Stimulated activated naive CD8-positive, alpha-beta T cell treated with anti-CD3 and anti-CD28 coated beads, Interleukin-15, Interleukin-2, amounts not matched to agents 100 ng/mL and 50 ng/mL, for 24 hours (primary cell): ENCODE results near the gene ZNF814.
"Not testable (repeated sequence)": the region's sequence is repeated elsewhere in the genome, so short reads cannot be mapped to it uniquely, and the experiment has no call there.

Experiments used
- H3K27ac Mint-ChIP-seq: one replicate; pipeline ENCODE4 v1.8.0; 2021; ENCODE audit warnings: mild to moderate bottlenecking, mixed read lengths
- H3K27me3 Mint-ChIP-seq: one replicate; pipeline ENCODE4 v1.8.0; 2021; ENCODE audit warnings: mixed read lengths
- H3K36me3 Mint-ChIP-seq: one replicate; pipeline ENCODE4 v1.8.0; 2021; ENCODE audit warnings: low read depth, mixed read lengths
- H3K4me1 Mint-ChIP-seq: one replicate; pipeline ENCODE4 v1.8.0; 2021; ENCODE audit warnings: low read depth, mixed read lengths
- H3K4me3 Mint-ChIP-seq: one replicate; pipeline ENCODE4 v1.8.0; 2021; ENCODE audit warnings: mild to moderate bottlenecking, mixed read lengths
- H3K9me3 Mint-ChIP-seq: one replicate; pipeline ENCODE4 v1.8.0; 2021; ENCODE audit warnings: mixed read lengths

The ZNF814 gene

GRCh38 chr19:57886046-57886445 lies 2.8 kb downstream of the ZNF814 start:
- peaks cover 62% of the 10 kb centered on the region for H3K36me3 Mint-ChIP-seq
- peak overlapping the region; percentile 5 for H3K4me3 Mint-ChIP-seq
- no peak overlapping the region for H3K27ac Mint-ChIP-seq
- H3K4me1 Mint-ChIP-seq: peaks cover 29% of the 10 kb centered on the region
- H3K27me3 Mint-ChIP-seq: no peaks in the 10 kb centered on the region
- H3K9me3 Mint-ChIP-seq: peaks cover 22% of the 10 kb centered on the region

DNA sequence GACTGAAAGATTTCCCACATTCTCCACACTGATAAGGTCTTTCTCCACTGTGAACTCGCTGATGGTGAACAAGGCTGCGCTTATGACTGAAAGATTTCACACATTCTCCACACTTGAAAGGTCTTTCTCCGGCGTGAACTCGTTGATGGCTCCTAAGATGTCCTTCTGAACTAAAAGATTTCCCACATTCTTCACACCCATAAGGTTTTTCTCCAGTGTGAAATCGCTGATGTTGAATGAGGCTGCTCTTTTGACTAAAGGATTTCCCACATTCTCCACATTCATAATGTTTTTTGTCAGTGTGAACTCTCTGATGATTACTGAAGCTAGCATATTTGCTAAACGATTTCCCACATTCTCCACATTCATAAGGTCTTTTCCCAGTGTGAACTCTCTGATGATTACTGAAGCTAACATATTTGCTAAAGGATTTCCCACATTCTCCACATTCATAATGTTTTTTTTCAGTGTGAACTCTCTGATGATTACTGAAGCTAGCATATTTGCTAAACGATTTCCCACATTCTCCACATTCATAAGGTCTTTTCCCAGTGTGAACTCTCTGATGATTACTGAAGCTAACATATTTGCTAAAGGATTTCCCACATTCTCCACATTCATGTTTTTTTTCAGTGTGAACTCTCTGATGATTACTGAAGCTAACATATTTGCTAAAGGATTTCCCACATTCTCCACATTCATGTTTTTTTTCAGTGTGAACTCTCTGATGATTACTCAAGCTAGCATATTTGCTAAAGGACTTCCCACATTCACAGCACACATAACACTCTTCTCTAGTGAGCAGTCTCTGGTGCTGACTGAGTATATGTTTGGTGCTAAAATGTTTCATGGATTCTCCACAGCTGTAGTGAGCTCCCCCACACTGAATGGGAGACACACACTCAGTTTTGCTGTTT lies 14.7 kb downstream of the ZNF814 start:
- not testable (repeated sequence) for H3K27me3 Mint-ChIP-seq, H3K4me3 Mint-ChIP-seq, H3K27ac Mint-ChIP-seq, H3K4me1 Mint-ChIP-seq
- Mint-ChIP-seq H3K36me3 (peaks cover 93% of the 10 kb centered on the region), H3K9me3 (peaks cover 48% of the 10 kb centered on the region)

- Mint-ChIP-seq H3K9me3 (peaks cover 45% of the 10 kb centered on the region), H3K4me3 (no peak overlapping the region), H3K27ac (no peak overlapping the region), H3K4me1 (no peaks in the 10 kb centered on the region), H3K27me3 (no peaks in the 10 kb centered on the region), H3K36me3 (peaks cover 93% of the 10 kb centered on the region)
Observed at GRCh38 chr19:57872450-57872849, 16.4 kb downstream of the ZNF814 start.

DNA sequence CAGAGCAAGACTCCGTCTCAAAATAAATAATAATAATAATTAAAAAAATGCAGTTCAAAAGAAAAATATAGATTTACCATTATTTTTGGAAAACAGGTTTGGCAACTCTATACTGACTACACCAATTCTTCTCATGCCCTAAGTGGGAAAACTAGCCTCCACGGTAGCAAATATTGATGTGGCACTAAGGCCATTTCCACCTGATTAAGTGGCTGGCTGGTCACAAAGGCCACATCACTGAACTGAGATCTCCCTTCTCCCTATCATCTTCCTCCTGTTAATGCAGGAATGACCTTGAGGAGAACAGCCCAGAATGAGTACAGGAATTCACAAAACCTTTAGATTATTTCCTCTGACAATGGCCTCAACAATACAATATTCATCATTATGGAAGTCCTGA lies 18.6 kb downstream of the ZNF814 start:
- H3K27me3 Mint-ChIP-seq: no peaks in the 10 kb centered on the region
- peaks cover 93% of the 10 kb centered on the region for H3K36me3 Mint-ChIP-seq
- H3K9me3 Mint-ChIP-seq: peaks cover 29% of the 10 kb centered on the region
- no peaks in the 10 kb centered on the region for H3K4me1 Mint-ChIP-seq
- no peak overlapping the region for H3K4me3 Mint-ChIP-seq
- no peak overlapping the region for H3K27ac Mint-ChIP-seq

DNA sequence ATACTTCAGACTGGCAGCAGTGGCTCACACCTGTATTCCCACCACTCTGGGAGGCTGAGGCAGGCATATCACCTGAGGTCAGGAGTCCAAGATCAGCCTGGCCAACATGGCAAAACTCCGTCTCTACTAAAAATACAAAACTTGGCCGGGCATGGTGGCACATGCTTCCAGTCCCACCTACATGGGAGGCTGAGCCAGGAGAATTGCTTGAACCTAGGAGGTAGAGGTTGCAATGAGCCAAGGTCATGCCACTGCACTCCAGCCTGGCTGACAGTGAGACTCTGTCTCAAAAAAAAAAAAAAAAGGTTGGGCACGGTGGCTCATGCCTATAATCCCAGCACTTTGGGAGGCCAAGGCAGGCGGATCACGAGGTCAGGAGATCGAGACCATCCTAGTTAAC lies 19.2 kb downstream of the ZNF814 start:
- Mint-ChIP-seq H3K9me3 (peaks cover 32% of the 10 kb centered on the region), H3K36me3 (peaks cover 93% of the 10 kb centered on the region)
- H3K27ac Mint-ChIP-seq, H3K27me3 Mint-ChIP-seq, H3K4me1 Mint-ChIP-seq, H3K4me3 Mint-ChIP-seq: not testable (repeated sequence)

GRCh38 chr19:57867868-57868492 lies 20.9 kb downstream of the ZNF814 start:
- Mint-ChIP-seq H3K27ac (no peak overlapping the region), H3K4me3 (no peak overlapping the region), H3K36me3 (peaks cover 93% of the 10 kb centered on the region), H3K4me1 (no peaks in the 10 kb centered on the region), H3K9me3 (peaks cover 24% of the 10 kb centered on the region), H3K27me3 (no peaks in the 10 kb centered on the region)

- Mint-ChIP-seq H3K9me3 (peaks cover 32% of the 10 kb centered on the region), H3K36me3 (peaks cover 96% of the 10 kb centered on the region)
- not testable (repeated sequence) for H3K4me1 Mint-ChIP-seq, H3K27me3 Mint-ChIP-seq, H3K4me3 Mint-ChIP-seq, H3K27ac Mint-ChIP-seq
Observed at GRCh38 chr19:57862351-57862750, 26.5 kb downstream of the ZNF814 start.

GRCh38 chr19:57854117-57854516 lies 34.7 kb downstream of the ZNF814 start:
- H3K4me3 Mint-ChIP-seq, H3K27ac Mint-ChIP-seq, H3K27me3 Mint-ChIP-seq, H3K9me3 Mint-ChIP-seq: not testable (repeated sequence)
- peaks cover 75% of the 10 kb centered on the region for H3K36me3 Mint-ChIP-seq
- H3K4me1 Mint-ChIP-seq: peaks cover 30% of the 10 kb centered on the region

DNA sequence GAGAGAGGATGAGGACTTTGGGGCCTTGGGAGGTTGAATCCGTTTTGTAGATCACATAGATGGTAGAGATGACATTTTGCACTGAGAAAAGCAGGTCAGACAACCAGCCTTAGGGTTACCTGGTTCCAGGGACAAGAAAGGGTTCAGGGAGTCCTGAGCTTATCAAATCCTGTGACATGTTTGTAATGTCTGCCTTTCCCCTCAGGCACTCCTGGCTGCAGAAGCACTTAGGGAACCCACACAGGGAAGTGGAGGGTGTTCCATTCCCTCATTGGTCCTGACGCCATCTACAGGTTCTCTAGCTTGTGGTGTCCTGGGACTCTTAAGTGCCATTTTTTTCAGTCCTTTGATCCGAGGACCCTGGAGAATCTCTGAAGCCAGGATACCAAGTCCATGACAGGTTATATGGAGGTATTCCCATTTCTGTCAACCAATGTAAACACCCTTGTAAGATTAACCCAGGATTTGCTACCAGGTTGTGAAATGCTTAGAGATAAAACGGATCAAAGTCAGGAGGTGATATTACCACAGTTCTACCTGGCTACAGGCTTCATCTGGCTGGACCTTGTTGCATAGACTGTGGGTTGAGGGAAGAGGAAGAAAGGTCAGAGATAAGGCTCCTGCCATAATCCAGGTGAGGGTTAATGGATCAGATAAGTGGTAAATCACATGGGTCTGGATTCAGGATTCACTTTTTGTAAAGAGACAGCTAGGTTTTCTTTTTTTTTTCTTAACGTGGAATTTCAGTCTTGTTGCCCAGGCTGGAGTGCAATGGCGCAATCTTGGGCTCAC lies 36.8 kb downstream of the ZNF814 start:
- not testable (repeated sequence) for H3K9me3 Mint-ChIP-seq, H3K27ac Mint-ChIP-seq, H3K4me3 Mint-ChIP-seq, H3K27me3 Mint-ChIP-seq
- Mint-ChIP-seq H3K36me3 (peaks cover 65% of the 10 kb centered on the region), H3K4me1 (peaks cover 30% of the 10 kb centered on the region)

- peaks cover 27% of the 10 kb centered on the region for H3K4me1 Mint-ChIP-seq
- peaks cover 58% of the 10 kb centered on the region for H3K36me3 Mint-ChIP-seq
- peak overlapping the region; percentile 90 for H3K4me3 Mint-ChIP-seq
Observed at GRCh38 chr19:57850553-57851017, 38.3 kb downstream of the ZNF814 start.

GRCh38 chr19:57849666-57850473 lies 39.0 kb downstream of the ZNF814 start, which contains the start of gene ZNF587:
Gene ZNF587, plus strand, starts transcription at chr19:57849859. Its CDS starts 180 bp downstream, at chr19:57850039.
- Mint-ChIP-seq H3K36me3 (peaks cover 58% of the 10 kb centered on the region), H3K4me3 (peak within 1 kb of the TSS; percentile 90), H3K27ac (peak within 1 kb of the TSS; percentile 91), H3K4me1 (peaks cover 27% of the 10 kb centered on the region)
- not testable (repeated sequence) for H3K9me3 Mint-ChIP-seq, H3K27me3 Mint-ChIP-seq

More at GRCh38 chr19:57850553-57851017, 38.3 kb downstream of the ZNF814 start:
- Mint-ChIP-seq H3K27me3 (no peaks in the 10 kb centered on the region), H3K9me3 (peaks cover 5% of the 10 kb centered on the region), H3K27ac (peak overlapping the region; percentile 91)

DNA sequence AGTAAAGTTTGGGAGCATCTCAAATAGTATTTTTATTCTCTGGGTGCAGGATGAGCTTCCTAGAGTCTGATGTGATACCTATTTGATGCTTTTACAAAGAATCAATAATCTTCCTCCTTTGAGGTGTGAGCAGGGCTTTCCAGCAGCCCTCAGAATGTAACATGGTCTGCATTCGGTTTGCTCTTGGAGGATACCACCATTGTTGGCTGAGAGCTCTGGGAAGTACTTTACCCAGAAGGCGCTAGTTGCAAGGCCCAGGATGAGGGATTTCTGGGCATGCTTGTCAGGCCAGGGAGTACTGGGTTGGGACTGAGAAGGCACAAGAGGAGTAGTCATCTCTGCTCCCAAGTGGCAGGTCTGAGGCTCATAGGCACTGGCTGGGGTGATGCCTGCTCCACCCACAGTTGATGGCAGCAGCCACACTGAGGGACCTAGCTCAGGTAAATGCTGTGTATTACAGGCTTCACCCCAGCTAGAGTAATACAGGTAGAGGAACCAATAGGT lies 39.6 kb downstream of the ZNF814 start:
- H3K27ac Mint-ChIP-seq: peak overlapping the region; percentile 91
- not testable (repeated sequence) for H3K9me3 Mint-ChIP-seq, H3K27me3 Mint-ChIP-seq
- peaks cover 59% of the 10 kb centered on the region for H3K36me3 Mint-ChIP-seq
- peaks cover 27% of the 10 kb centered on the region for H3K4me1 Mint-ChIP-seq
- peak overlapping the region; percentile 90 for H3K4me3 Mint-ChIP-seq

GRCh38 chr19:57847164-57847563 lies 41.7 kb downstream of the ZNF814 start:
- not testable (repeated sequence) for H3K27me3 Mint-ChIP-seq, H3K4me3 Mint-ChIP-seq, H3K9me3 Mint-ChIP-seq, H3K27ac Mint-ChIP-seq
- Mint-ChIP-seq H3K4me1 (peaks cover 22% of the 10 kb centered on the region), H3K36me3 (peaks cover 63% of the 10 kb centered on the region)
